Esophagus squamous epithelium (tissue), 5 donors: ENCODE results near the gene MSANTD7. TPM values are rescaled to one million over a fixed set of nuclear protein-coding genes. Genes with fewer than 3 reads are reported as not detected.
"Not testable (repeated sequence)": the region's sequence is repeated elsewhere in the genome, so short reads cannot be mapped to it uniquely, and the experiment has no call there.

Experiments used
- DNase-seq: peaks from one replicate; lab custom pipeline; 2025; lab: John Stamatoyannopoulos, UW
- H3K27ac ChIP-seq, 4 donors: fragments of 200-600 bp; sonication (generic); one replicate each; pipeline ENCODE4 v1.5.1; 2016 to 2019; ENCODE audit warnings: mild to moderate bottlenecking in 1 of 4
- H3K27me3 ChIP-seq, 4 donors: fragments of 200-600 bp; sonication (generic); 1 replicate in 3 of 4; 2 replicates in 1 of 4; pipeline versions ENCODE4 v1.5.1 to v1.6.0; 2017 to 2021; ENCODE audit warnings: antibody characterized with exemption in 1 of 4
- H3K36me3 ChIP-seq, 3 donors: fragments of 200-600 bp; sonication (generic); one replicate each; pipeline ENCODE4 v1.5.1; 2016 to 2019
- H3K4me1 ChIP-seq, 3 donors: fragments of 200-600 bp; sonication (generic); one replicate each; pipeline ENCODE4 v1.5.1; 2017 to 2019
- H3K4me3 ChIP-seq, 4 donors: fragments of 200-600 bp; sonication (generic); 1 replicate in 3 of 4; 2 replicates in 1 of 4; pipeline ENCODE4 v1.5.1; 2016 to 2019; ENCODE audit warnings: mild to moderate bottlenecking in 2 of 4, moderate library complexity in 1 of 4
- H3K9me3 ChIP-seq, 3 donors: fragments of 200-600 bp; sonication (generic); one replicate each; pipeline ENCODE4 v1.5.1; 2016 to 2019
- CTCF ChIP-seq, 6 experiments: fragments of 450-650 bp in 4 of 6; fragments of 200-600 bp in 2 of 6; sonication (generic) in 2 of 6; IDR thresholded peaks; one replicate each; pipeline ENCODE4 v1.5.1; 2016 to 2019; ENCODE audit warnings: antibody characterized with exemption in 6 of 6, mild to moderate bottlenecking in 4 of 6, moderate library complexity in 4 of 6
- POLR2A ChIP-seq, 4 donors: fragments of 450-650 bp; IDR thresholded peaks; one replicate each; pipeline ENCODE4 v1.6.1; 2017; ENCODE audit warnings: antibody characterized with exemption in 4 of 4, mild to moderate bottlenecking in 4 of 4, moderate library complexity in 3 of 4
- WGBS, 2 donors: methylation state at CpG; one replicate each; pipeline ENCODE4 v1.1.5; 2018; 5-methylcytosine and 5-hydroxymethylcytosine counted together
- intact Hi-C: fragments of 100-400 bp; cut with DNase I; formaldehyde crosslinking; loops from one replicate; pipeline ENCODE4 v1.15.0; 2022
- total RNA-seq, 4 donors: library from RNA; depleted of rRNA; stranded (reverse); fragments of >200 nt; gene quantifications; one replicate each; pipeline ENCODE4 v1.1.0, GENCODE V29; 2016
- donor health status: DM: yes; HTN: yes; CAD: no.

MSANTD7 gene
- total RNA-seq, 4 donors from 2014 or later: 7.3 to 9.2 (median 8.2) TPM

- H3K9me3 ChIP-seq: no peaks in the 10 kb centered on the region
Measured at GRCh38 chr10:14806318-14806717, 31.8 kb upstream of the MSANTD7 start.

GRCh38 chr10:14810969-14811953 lies 26.8 kb upstream of the MSANTD7 start:
- TF ChIP-seq POLR2A (IDR thresholded peaks at IDR 0.05) (no peak), CTCF (IDR thresholded peaks at IDR 0.05) (no peak)
- H3K9me3 ChIP-seq: no peaks in the 10 kb centered on the region
- no peak for DNase-seq
- intact Hi-C loops: no loop called here
- WGBS, 2 donors: 72 to 78% methylated on average over 9 of the region's 9 CpGs
- H3K4me3 ChIP-seq: no peak overlapping the region
- H3K27ac ChIP-seq: no peak overlapping the region
- no peaks in the 10 kb centered on the region for H3K4me1 ChIP-seq
- H3K36me3 ChIP-seq: no peaks in the 10 kb centered on the region
- H3K27me3 ChIP-seq: no peaks in the 10 kb centered on the region

More at GRCh38 chr10:14806318-14806717, 31.8 kb upstream of the MSANTD7 start:
- intact Hi-C loops: no loop called here
- TF ChIP-seq POLR2A (IDR thresholded peaks at IDR 0.05): no peak
- no peak for TF ChIP-seq CTCF (IDR thresholded peaks at IDR 0.05)
- WGBS, 2 donors: 65 to 74% methylated on average over 3 of the region's 3 CpGs
- no peak overlapping the region for H3K4me3 ChIP-seq
- no peak for DNase-seq
- no peaks in the 10 kb centered on the region for H3K4me1 ChIP-seq
- no peak overlapping the region for H3K27ac ChIP-seq
- no peaks in the 10 kb centered on the region for H3K36me3 ChIP-seq
- H3K27me3 ChIP-seq: no peaks in the 10 kb centered on the region

- WGBS, 2 donors: 81 to 92% methylated on average over 3 of the region's 3 CpGs
- Histone ChIP-seq H3K36me3 (no peaks in the 10 kb centered on the region), H3K27ac (no peak overlapping the region), H3K9me3 (no peaks in the 10 kb centered on the region), H3K4me3 (no peak overlapping the region), H3K4me1 (no peaks in the 10 kb centered on the region), H3K27me3 (no peaks in the 10 kb centered on the region)
- no peak for TF ChIP-seq POLR2A (IDR thresholded peaks at IDR 0.05)
- TF ChIP-seq CTCF (IDR thresholded peaks at IDR 0.05): no peak
- intact Hi-C loops: no loop called here
- DNase-seq: no peak
Measured at GRCh38 chr10:14812271-14812670, 25.8 kb upstream of the MSANTD7 start.

GRCh38 chr10:14815681-14816080 lies 22.4 kb upstream of the MSANTD7 start:
- TF ChIP-seq POLR2A (IDR thresholded peaks at IDR 0.05) (no peak), CTCF (IDR thresholded peaks at IDR 0.05) (no peak)
- Histone ChIP-seq H3K27me3 (no peaks in the 10 kb centered on the region), H3K27ac (no peak overlapping the region), H3K36me3 (no peaks in the 10 kb centered on the region), H3K4me1 (no peaks in the 10 kb centered on the region), H3K4me3 (no peak overlapping the region), H3K9me3 (no peaks in the 10 kb centered on the region)
- WGBS, 2 donors: 82 to 86% methylated on average over 6 of the region's 6 CpGs
- DNase-seq: no peak
- intact Hi-C loops: no loop called here

- H3K4me3 ChIP-seq, H3K9me3 ChIP-seq, DNase-seq, H3K36me3 ChIP-seq, intact Hi-C loops, H3K27me3 ChIP-seq, H3K4me1 ChIP-seq, H3K27ac ChIP-seq: not testable (repeated sequence)
- WGBS, 2 donors: 97 to 100% methylated on average over 1 to 7 of the region's 7 CpGs
Measured at GRCh38 chr10:14816717-14817116, 21.4 kb upstream of the MSANTD7 start.
